ENCODE measurements around the gene DDX56.
"Not testable (repeated sequence)": the region's sequence is repeated elsewhere in the genome, so short reads cannot be mapped to it uniquely, and the experiment has no call there.

Gene DDX56

DNA sequence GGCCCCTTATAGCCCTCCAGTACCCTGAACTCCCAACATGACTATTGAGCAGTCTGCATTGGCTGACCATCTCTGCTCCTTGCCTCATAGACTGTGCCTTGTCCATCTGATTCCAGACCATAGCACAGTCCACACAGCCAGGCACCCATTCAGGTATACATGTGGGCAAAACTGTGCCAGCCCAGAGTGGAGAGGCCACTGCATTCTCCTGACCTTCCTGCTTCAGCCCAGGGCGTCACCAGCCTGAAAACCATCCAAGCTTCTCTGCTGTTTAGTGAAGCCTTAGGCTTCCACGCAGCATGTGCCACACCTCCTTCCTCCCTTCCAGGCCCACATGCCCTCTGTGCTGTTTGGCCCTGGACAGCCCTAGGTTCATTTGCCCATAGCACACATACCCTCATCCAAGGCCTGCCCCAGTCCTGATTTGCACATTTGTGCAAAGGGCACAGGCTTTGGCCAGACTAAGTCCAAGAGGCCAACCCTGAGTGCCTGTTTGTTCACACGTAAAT lies 10.5 kb downstream of the DDX56 start:
- no peak for DNase-seq (ENCODE audit: low read depth in 2 of 2)

GRCh38 chr7:44562622-44562962 lies 11.1 kb downstream of the DDX56 start:
- DNase-seq (ENCODE audit: low read depth in 2 of 2): not testable (repeated sequence)

- no peak for DNase-seq (ENCODE audit: low read depth in 2 of 2)
Measured at GRCh38 chr7:44561962-44562621, 11.6 kb downstream of the DDX56 start.

DNA sequence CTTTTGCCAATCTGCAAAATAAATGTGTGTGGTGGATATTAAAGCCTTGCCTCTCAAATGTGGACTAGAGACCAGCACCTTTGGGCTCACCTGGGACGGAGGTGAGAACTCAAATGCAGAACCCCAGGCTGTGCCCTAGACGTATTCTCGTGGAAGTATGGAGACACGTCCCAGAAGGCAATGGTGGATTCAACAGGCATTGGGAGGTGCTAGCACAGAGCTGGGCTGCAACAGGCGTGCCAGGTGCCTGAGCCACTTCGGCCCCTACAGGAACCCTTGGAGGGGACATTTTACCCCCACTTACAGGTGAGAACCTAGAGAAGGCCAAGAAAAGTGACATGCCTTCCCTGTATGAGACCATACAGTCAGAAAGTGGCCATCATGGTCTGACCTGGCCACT lies 12.2 kb downstream of the DDX56 start:
- no peak for DNase-seq (ENCODE audit: low read depth in 2 of 2)

- no peak for DNase-seq (ENCODE audit: low read depth in 2 of 2)
Measured at GRCh38 chr7:44559485-44559884, 14.2 kb downstream of the DDX56 start.

GRCh38 chr7:44557485-44557884 lies 16.2 kb downstream of the DDX56 start:
- DNase-seq (ENCODE audit: low read depth in 2 of 2): no peak

DNA sequence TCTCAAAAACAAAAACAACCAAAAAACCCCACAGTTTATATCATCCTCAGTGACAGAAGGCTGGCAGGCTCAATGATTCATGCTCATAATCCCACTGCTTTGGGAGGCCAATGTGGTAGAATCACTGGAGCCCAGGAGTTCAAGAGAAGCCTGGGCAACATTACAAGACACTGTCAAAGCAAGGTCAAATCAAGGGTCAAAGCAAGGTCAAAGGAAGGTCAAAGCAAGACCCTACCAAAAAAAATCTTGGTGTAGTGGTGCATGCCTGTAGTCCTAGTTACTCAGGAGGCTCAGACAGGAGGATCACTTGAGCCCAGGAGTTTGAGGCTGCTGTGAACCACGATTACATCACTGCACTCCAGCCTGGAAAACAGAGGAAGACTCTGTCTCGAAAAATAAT lies 18.4 kb downstream of the DDX56 start:
- DNase-seq (ENCODE audit: low read depth in 2 of 2): no peak

- DNase-seq (ENCODE audit: low read depth in 2 of 2): not testable (repeated sequence)
Measured at GRCh38 chr7:44552473-44553005, 21.2 kb downstream of the DDX56 start.

GRCh38 chr7:44549457-44549856 lies 24.3 kb downstream of the DDX56 start:
- no peak for DNase-seq (ENCODE audit: low read depth in 2 of 2)

GRCh38 chr7:44548893-44549292 lies 24.8 kb downstream of the DDX56 start:
- DNase-seq (ENCODE audit: low read depth in 2 of 2): no peak

GRCh38 chr7:44547536-44548231 lies 26.0 kb downstream of the DDX56 start:
- no peak for DNase-seq (ENCODE audit: low read depth in 2 of 2)

DNA sequence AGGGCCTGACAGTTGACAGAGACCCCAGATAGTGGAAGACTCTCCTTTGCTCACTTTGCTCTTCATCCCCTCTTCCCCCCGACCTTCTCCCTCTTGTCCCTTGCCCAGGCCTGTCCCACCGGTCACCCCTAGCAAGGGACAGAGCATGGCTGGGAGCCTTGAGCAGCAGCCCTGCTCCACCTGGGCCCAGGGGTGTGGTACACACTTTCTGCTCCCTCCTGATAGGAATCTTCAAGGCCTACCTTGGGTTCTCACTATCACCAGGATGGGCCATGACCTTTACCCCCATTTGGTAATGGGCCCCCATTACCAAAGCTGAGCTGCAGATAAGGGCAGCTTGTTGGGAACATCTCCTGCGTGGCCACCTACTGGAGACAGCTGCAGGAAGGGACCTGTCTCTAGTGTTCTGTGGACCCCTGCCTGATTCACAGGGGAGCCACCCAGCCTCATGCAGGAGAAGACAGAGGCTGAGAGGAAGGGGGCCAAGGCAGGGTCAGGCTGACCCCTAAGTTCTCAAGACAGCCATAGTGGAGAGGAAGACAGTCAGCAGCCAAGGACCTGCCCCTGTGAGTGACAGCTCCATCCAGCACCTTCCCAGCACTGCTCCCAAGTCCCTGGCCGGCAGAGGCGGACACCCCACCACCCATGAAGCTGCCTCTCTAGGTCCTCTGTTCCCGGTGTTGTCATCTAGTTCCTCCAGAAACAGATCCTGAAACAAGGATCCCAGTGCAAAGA lies 31.7 kb downstream of the DDX56 start:
- DNase-seq (ENCODE audit: low read depth in 2 of 2): no peak

GRCh38 chr7:44541028-44541869 lies 32.5 kb downstream of the DDX56 start, which contains the start of gene NPC1L1:
Gene NPC1L1 (minus strand): TSS chr7:44541330. CDS start chr7:44541259, 71 bp downstream.
- no peak for DNase-seq (ENCODE audit: low read depth in 2 of 2)

GRCh38 chr7:44540592-44541027 lies 33.1 kb downstream of the DDX56 start:
- DNase-seq (ENCODE audit: low read depth in 2 of 2): no peak

GRCh38 chr7:44539669-44540506 lies 33.8 kb downstream of the DDX56 start:
- DNase-seq (ENCODE audit: low read depth in 2 of 2): no peak

GRCh38 chr7:44538798-44539668 lies 34.7 kb downstream of the DDX56 start:
- no peak for DNase-seq (ENCODE audit: low read depth in 2 of 2)

DNA sequence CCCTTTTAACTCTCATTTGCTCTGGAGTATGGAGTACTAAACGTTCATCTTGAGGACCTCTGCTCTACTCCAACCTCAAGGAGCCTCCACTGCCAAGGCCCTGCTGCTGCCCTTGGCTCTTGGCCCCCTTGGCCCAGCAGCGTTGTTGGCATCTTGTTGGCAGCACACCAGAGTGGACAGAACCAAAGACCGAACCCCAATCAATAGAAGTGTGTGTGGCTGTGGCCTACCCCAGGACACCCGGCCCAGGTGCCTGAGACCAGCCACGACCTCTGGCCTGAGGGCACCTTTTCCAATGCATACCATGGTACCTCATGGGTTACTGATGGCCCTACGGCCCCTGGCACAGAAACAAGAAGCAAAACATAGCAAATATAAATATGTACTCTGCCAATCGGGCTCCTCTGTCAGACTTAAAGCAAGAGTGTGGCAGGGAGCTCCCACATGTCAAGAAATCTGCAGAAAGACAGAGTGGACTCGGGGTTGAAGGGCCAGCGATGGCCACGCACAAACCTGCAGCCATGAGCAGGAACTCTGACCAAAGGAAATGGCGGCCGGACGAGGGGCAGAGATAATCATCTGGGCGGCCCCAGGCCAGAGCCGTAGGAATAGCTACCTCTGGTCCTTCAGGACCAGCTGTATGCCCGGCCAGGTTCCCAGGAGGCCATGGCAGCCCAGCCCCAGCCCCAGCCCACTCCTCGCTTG lies 35.5 kb downstream of the DDX56 start:
- DNase-seq (ENCODE audit: low read depth in 2 of 2): no peak

DNA sequence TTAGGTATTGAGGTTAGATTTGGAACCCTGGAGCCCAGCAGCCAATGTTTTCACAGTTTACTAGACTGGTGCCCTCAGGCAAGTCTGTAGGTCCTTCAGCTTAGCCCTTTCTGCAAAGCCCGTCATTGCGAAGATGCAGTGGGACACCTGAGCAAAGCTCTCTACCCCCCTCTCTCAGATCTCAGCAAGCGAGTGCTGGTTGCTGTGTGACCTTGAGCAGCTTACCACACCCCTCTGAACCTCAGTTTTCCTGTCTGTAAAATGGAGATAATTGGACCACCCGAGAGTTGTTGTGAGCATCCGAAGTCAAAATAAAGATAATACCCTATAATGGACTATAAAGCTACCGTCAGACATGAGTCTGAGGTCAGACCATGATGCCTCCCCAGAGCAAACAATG lies 36.3 kb downstream of the DDX56 start:
- no peak for DNase-seq (ENCODE audit: low read depth in 2 of 2)

- no peak for DNase-seq (ENCODE audit: low read depth in 2 of 2)
Measured at GRCh38 chr7:44536090-44536489, 37.6 kb downstream of the DDX56 start.

All from stimulated activated CD8-positive, alpha-beta memory T cell treated with anti-CD3 and anti-CD28 coated beads, Interleukin-15, amount 100 ng/mL, for 48 hours (primary cell).